HepG2 (cell line): ENCODE results near the gene PTCRA. TPM values are rescaled to one million over a fixed set of nuclear protein-coding genes. Genes with fewer than 3 reads are reported as not detected.
A peak's percentile ranks its signal among the peaks of the same experiment; 100 is the strongest.

Experiments used
- AFF4 ChIP-seq: sonication (generic); formaldehyde crosslinking; IDR thresholded peaks from 2 replicates; pipeline ENCODE4 v1.4.0; 2020; ENCODE audit warnings: missing genetic modification reagents
- CREB1 ChIP-seq, 2 experiments: fragments of 450-650 bp in 1 of 2; IDR thresholded peaks; 2 replicates each; pipeline ENCODE4 v1.6.1; 2016 to 2017; ENCODE audit warnings: control low read depth in 1 of 2, mild to moderate bottlenecking in 1 of 2, missing compliant biosample characterization in 1 of 2, missing genetic modification characterization in 1 of 2
- DNMT3B ChIP-seq: conservative IDR thresholded peaks from 2 replicates; pipeline ENCODE4 v1.6.1; 2016; ENCODE audit warnings: missing biosample characterization, control low read depth
- EED ChIP-seq: sonication (generic); formaldehyde crosslinking; IDR thresholded peaks from 2 replicates; pipeline ENCODE4 v1.5.0; 2020; ENCODE audit warnings: mild to moderate bottlenecking, missing genetic modification reagents
- HOXA5 ChIP-seq: sonication (generic); formaldehyde crosslinking; IDR thresholded peaks from 2 replicates; pipeline ENCODE4 v1.4.0; 2020; ENCODE audit warnings: missing genetic modification reagents
- NCOA2 ChIP-seq: sonication (generic); formaldehyde crosslinking; IDR thresholded peaks from 2 replicates; pipeline ENCODE4 v1.8.0; 2022; ENCODE audit warnings: inconsistent platforms
- POLR2AphosphoS5 ChIP-seq: IDR thresholded peaks from 2 replicates; pipeline ENCODE4 v1.6.1; 2012; ENCODE audit warnings: low read depth, low read length
- RFX5 ChIP-seq: IDR thresholded peaks from 2 replicates; pipeline ENCODE4 v1.6.1; 2011; ENCODE audit warnings: low read depth, low read length, improper control_type of control experiment
- SP1 ChIP-seq, 2 experiments: fragments of 450-650 bp in 1 of 2; sonication (generic) in 1 of 2; formaldehyde crosslinking in 1 of 2; IDR thresholded peaks; 2 replicates each; pipeline versions ENCODE4 v1.4.0 to v1.6.1; 2016 to 2020; ENCODE audit warnings: missing genetic modification reagents in 1 of 2
- ZBTB38 ChIP-seq: sonication (generic); formaldehyde crosslinking; IDR thresholded peaks from 2 replicates; pipeline ENCODE4 v1.5.1; 2020; ENCODE audit warnings: mild to moderate bottlenecking, missing genetic modification reagents
- ZFP1 ChIP-seq: IDR thresholded peaks from 2 replicates; pipeline ENCODE4 v1.6.1; 2016
- ZFP62 ChIP-seq: sonication (generic); formaldehyde crosslinking; IDR thresholded peaks from 2 replicates; pipeline ENCODE4 v1.4.0; 2020; ENCODE audit warnings: missing genetic modification reagents
- ZHX1 ChIP-seq: sonication (generic); formaldehyde crosslinking; IDR thresholded peaks from 2 replicates; pipeline ENCODE4 v1.8.1; 2022; ENCODE audit warnings: low read depth, mild to moderate bottlenecking, missing genetic modification reagents
- ZNF30 ChIP-seq: sonication (generic); formaldehyde crosslinking; IDR thresholded peaks from 2 replicates; pipeline ENCODE4 v1.5.0; 2020; ENCODE audit warnings: mild to moderate bottlenecking, missing genetic modification reagents
- ZNF704 ChIP-seq: sonication (generic); formaldehyde crosslinking; IDR thresholded peaks from 2 replicates; pipeline ENCODE4 v1.8.1; 2023; ENCODE audit warnings: mild to moderate bottlenecking, inconsistent platforms, moderate library complexity, missing genetic modification reagents, borderline replicate concordance
- ZNF800 ChIP-seq: sonication (generic); formaldehyde crosslinking; IDR thresholded peaks from 2 replicates; pipeline ENCODE4 v1.4.0; 2020; ENCODE audit warnings: missing genetic modification reagents
- ZSCAN21 ChIP-seq: sonication (generic); formaldehyde crosslinking; IDR thresholded peaks from 2 replicates; pipeline ENCODE4 v1.8.0; 2022; ENCODE audit warnings: mild to moderate bottlenecking, missing genetic modification reagents, moderate library complexity, borderline replicate concordance
- ZSCAN25 ChIP-seq: sonication (generic); formaldehyde crosslinking; IDR thresholded peaks from 2 replicates; pipeline ENCODE4 v1.8.0; 2022; ENCODE audit warnings: mild to moderate bottlenecking, missing genetic modification reagents
- polyA plus RNA-seq, 8 experiments: library from polyadenylated mRNA; depleted of rRNA in 3 of 8; stranded (reverse) in 7 of 8; unstranded in 1 of 8; fragments of >200 nt; fragmentation: Illumina TruSeq in 4 of 8; extraction: Trizol in 4 of 8; gene quantifications; 2 replicates each; pipeline versions ENCODE4 v1.2.1 to v1.2.3, GENCODE V29; 2011 to 2016; ENCODE audit warnings: low read depth in 4 of 8, missing spikeins in 1 of 8, mixed read lengths in 1 of 8; ENCODE audit not compliant: insufficient read depth in 1 of 8
- total RNA-seq, 5 experiments: library from RNA; depleted of rRNA; stranded (reverse); fragments of >200 nt; fragmentation: Illumina TruSeq; extraction: Trizol; gene quantifications; 2 replicates each; pipeline ENCODE4 v1.2.3, GENCODE V29; 2016; ENCODE audit warnings: low read depth in 1 of 5

The PTCRA gene
- total and polyA plus RNA-seq, 2 of the 13 experiments (the other 11 are each of a cell fraction or from before 2014, with no cell fraction given) = not detected

- TF ChIP-seq ZHX1 = no peak
- TF ChIP-seq SP1 (IDR thresholded peaks at IDR 0.05) = no peak
- TF ChIP-seq SP1 (CRISPR knock-in tag; IDR thresholded peaks at IDR 0.05) = 0 out of 2 replicates have a peak, but pooled peaks have one; percentile 7
- no peak for TF ChIP-seq HOXA5 (CRISPR knock-in tag)
- TF ChIP-seq ZNF800 (CRISPR knock-in tag) = no peak
- TF ChIP-seq NCOA2 (CRISPR knock-in tag) = 0 out of 2 replicates have a peak, but pooled peaks have one; percentile 24
- no peak for TF ChIP-seq POLR2AphosphoS5
- TF ChIP-seq ZBTB38 = no peak
- no peak for TF ChIP-seq CREB1 (IDR thresholded peaks at IDR 0.05)
- TF ChIP-seq CREB1 (CRISPR knock-in tag; IDR thresholded peaks at IDR 0.05) = 0 out of 2 replicates have a peak, but pooled peaks have one; percentile 41
- no peak for TF ChIP-seq AFF4 (CRISPR knock-in tag)
- no peak for TF ChIP-seq ZNF704 (CRISPR knock-in tag)
- no peak for TF ChIP-seq ZSCAN25 (CRISPR knock-in tag)
- TF ChIP-seq RFX5 = no peak
- no peak for TF ChIP-seq ZFP62 (CRISPR knock-in tag)
- no peak for TF ChIP-seq ZFP1 (CRISPR knock-in tag)
- no peak for TF ChIP-seq ZNF30 (CRISPR knock-in tag)
- no peak for TF ChIP-seq EED (CRISPR knock-in tag)
- TF ChIP-seq DNMT3B = peak; percentile 62; the same call in 1 of the 2 replicates
- TF ChIP-seq ZSCAN21 (CRISPR knock-in tag) = no peak
These were observed 38.2 kb upstream of the PTCRA start (continued) for GRCh38 chr6:42877695-42878094.
